Sigmoid colon (tissue), 4 donors: ENCODE results near the gene KIF7.

Experiments
- EP300 ChIP-seq, 4 donors: sonication (generic); formaldehyde crosslinking; IDR thresholded peaks; one replicate each; pipeline ENCODE4 v1.6.1; 2017; ENCODE audit warnings: antibody characterized with exemption in 4 of 4
- POLR2AphosphoS5 ChIP-seq, 4 donors: sonication (generic); formaldehyde crosslinking; IDR thresholded peaks; one replicate each; pipeline ENCODE4 v1.6.1; 2017; ENCODE audit warnings: antibody characterized with exemption in 4 of 4
- TF ChIP-seq, protein P1 (sequence below), 4 experiments: fragments of 450-650 bp in 3 of 4; fragments of 200-600 bp in 1 of 4; IDR thresholded peaks; one replicate each; pipeline ENCODE4 v1.5.1; 2016 to 2019; ENCODE audit warnings: antibody characterized with exemption in 4 of 4, mild to moderate bottlenecking in 3 of 4, moderate library complexity in 2 of 4

DNA sequence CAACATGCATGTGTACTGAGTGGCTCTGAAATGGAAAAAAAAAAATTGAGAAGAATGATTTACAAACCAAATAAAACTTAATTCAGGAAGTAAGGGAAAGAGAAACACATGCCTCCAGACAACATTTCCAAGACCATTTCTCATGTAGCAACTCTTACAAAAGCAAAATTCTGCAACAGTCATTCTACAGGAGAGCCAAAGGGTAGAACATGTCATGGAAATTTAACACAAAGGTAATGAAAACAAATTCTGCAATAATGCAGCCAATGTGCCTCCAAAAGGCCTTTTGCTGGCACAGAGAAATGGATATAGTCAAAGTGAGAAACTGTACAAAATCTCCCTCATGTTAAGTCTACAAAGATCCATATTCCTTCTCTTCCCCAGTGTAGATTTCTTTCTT lies 31.3 kb upstream of the KIF7 start:
- TF ChIP-seq, protein P1, sequence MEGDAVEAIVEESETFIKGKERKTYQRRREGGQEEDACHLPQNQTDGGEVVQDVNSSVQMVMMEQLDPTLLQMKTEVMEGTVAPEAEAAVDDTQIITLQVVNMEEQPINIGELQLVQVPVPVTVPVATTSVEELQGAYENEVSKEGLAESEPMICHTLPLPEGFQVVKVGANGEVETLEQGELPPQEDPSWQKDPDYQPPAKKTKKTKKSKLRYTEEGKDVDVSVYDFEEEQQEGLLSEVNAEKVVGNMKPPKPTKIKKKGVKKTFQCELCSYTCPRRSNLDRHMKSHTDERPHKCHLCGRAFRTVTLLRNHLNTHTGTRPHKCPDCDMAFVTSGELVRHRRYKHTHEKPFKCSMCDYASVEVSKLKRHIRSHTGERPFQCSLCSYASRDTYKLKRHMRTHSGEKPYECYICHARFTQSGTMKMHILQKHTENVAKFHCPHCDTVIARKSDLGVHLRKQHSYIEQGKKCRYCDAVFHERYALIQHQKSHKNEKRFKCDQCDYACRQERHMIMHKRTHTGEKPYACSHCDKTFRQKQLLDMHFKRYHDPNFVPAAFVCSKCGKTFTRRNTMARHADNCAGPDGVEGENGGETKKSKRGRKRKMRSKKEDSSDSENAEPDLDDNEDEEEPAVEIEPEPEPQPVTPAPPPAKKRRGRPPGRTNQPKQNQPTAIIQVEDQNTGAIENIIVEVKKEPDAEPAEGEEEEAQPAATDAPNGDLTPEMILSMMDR (IDR thresholded peaks at IDR 0.05), result no peak
- TF ChIP-seq POLR2AphosphoS5 (IDR thresholded peaks at IDR 0.05) (no peak), EP300 (IDR thresholded peaks at IDR 0.05) (no peak)
